AG09309 (cell line): ENCODE measurements around the gene GLT8D2.
A peak's percentile ranks its signal among the peaks of the same experiment; 100 is the strongest.

Experiments
- DNase-seq: peaks from one replicate; pipeline ENCODE4 v3.0.0-alpha.2; 2010; ENCODE audit warnings: low read depth
- H3K4me3 ChIP-seq: 2 replicates; pipeline ENCODE4 v1.5.1; 2011; ENCODE audit warnings: mild to moderate bottlenecking, low read depth, low read length, moderate library complexity; ENCODE audit not compliant: control insufficient read depth
- TF ChIP-seq, protein P1 (sequence below): IDR thresholded peaks from 2 replicates; pipeline ENCODE4 v1.5.1; 2011; ENCODE audit warnings: mild to moderate bottlenecking, low read depth, low read length, inconsistent platforms; ENCODE audit not compliant: insufficient read depth, control insufficient read depth; ENCODE audit errors: missing control alignments

The GLT8D2 gene

DNA sequence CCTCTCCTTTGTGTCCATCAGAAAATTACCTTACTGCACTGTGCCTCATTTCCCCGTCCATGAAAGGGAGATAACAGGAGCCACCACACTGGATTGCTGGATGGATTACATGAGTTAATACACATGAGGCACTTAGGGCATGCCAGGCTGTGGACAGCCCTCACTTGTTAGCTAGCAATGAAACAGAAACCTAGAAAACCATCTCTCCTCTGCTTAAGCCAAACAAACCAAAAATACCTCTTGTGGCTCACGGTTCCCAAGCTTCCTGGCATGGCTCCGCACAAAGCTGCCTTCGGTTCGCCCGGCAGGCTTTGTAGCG lies 13.7 kb upstream of the GLT8D2 start:
- DNase-seq: no peak

DNA sequence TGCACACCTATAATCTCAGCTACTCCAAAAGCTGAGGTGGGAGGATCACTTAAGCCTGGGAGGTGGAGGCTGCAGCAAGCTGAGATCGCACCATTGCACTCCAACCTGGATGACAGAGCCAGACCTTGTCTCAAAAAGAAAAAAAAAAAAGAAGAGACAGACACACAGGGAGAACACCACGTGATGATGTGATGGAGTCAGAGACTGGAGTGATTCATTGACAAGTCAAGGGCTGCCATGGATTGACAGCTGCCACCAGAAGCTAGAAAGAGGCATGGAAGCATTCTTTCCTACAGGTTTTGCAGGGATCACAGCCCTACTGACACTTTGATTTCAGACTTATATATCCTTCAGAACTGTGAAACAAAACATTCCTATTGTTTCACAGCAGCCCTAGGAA lies 10.8 kb upstream of the GLT8D2 start:
- no peak for DNase-seq
- TF ChIP-seq, protein P1, sequence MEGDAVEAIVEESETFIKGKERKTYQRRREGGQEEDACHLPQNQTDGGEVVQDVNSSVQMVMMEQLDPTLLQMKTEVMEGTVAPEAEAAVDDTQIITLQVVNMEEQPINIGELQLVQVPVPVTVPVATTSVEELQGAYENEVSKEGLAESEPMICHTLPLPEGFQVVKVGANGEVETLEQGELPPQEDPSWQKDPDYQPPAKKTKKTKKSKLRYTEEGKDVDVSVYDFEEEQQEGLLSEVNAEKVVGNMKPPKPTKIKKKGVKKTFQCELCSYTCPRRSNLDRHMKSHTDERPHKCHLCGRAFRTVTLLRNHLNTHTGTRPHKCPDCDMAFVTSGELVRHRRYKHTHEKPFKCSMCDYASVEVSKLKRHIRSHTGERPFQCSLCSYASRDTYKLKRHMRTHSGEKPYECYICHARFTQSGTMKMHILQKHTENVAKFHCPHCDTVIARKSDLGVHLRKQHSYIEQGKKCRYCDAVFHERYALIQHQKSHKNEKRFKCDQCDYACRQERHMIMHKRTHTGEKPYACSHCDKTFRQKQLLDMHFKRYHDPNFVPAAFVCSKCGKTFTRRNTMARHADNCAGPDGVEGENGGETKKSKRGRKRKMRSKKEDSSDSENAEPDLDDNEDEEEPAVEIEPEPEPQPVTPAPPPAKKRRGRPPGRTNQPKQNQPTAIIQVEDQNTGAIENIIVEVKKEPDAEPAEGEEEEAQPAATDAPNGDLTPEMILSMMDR: no peak
- H3K4me3 ChIP-seq: no peak overlapping the region

More for the DNA sequence above, 13.7 kb upstream of the GLT8D2 start:
- peak overlapping the region; percentile 65 for H3K4me3 ChIP-seq
- TF ChIP-seq, protein P1: no peak

DNA sequence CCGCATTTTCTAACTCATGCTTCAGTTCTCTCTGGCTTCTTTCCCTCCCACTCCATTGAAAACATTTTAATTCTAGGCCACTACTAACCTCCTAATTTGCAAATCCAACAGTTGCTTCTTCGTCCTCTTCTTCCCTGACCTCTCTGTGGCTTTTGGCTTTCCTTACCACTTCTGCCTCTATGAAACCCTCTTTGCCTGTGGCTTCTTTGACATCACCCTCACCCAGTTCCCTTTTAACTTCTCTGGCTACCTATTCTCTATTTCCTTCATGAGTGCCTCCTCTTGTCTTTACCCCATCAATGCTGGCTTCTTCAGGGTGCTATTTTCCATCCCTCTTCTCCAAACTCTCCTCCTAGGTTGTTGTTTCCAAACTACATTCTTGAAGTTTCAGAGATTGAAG lies 10.0 kb upstream of the GLT8D2 start:
- no peak for DNase-seq
- TF ChIP-seq, protein P1: no peak
- H3K4me3 ChIP-seq: no peak overlapping the region

DNA sequence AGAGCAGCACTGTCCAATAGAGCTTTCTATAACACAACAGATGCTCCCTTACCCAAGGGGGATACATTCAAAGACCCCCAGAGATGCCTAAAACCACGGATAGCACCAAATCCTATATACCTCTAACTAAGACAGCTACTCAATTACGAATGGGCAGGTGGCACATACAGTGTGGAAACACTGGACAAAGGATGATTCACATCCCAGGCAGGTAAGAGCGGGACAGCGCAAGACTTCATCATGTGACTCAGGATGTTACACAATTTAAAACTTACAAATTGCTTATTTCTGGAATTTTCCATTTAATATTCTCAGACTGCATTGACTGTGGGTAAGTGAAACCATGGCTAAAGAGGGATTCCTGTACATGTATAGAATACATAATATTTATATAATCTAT lies 8.8 kb upstream of the GLT8D2 start:
- DNase-seq: no peak
- TF ChIP-seq, protein P1: no peak
- H3K4me3 ChIP-seq: no peak overlapping the region

DNA sequence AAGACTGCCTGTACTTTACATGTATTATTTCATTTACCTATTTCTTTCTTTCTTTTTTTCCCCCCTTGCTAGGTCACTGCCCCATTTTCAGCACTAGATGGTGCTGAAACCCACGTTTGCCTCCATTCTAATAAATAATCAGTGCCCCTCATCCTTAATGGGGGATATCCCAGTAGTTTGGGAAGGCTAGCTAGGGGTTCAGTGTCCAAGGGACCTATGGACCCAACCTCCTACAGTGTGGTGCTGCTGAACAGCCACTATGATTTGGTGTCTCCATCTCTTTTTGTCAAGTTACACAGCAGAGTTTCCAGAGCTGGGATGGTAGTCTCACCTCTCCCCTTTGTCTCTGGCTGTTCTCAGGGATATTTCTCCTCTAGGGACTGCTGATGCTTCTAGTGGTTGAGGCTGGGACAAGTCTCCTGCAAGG lies 7.8 kb upstream of the GLT8D2 start:
- no peak for DNase-seq
- no peak overlapping the region for H3K4me3 ChIP-seq
- TF ChIP-seq, protein P1: peak; percentile 73

DNA sequence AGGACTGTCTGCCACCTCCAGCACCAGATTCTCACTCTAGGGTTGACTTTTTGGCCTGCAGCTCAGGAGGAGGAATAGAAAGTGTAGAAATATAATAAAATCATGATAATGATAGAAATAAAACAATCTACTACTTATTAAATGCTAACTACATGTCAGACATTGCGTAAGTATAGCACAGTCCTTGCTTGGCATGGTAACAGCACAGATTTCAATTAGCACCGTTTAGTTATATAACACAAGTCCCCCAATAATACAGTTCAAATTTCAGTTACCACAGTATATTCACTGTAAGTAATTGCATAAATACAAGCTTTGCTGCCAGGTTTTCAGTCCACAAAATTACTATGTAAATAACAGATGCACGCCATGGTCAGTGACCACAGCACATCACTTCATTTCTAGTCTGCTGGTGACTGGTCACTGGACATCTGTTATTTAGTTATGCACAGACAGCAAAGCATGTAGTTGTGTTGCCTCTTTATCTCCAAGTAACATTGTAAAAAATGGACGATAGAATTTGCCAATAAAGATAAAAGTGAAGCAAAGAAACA lies 6.5 kb upstream of the GLT8D2 start:
- no peak overlapping the region for H3K4me3 ChIP-seq
- DNase-seq: no peak
- TF ChIP-seq, protein P1: no peak
